H1 (cell line): ENCODE data around the gene NCOA5. TPM values are rescaled to one million over a fixed set of nuclear protein-coding genes. Genes with fewer than 3 reads are reported as not detected.

ENCODE experiments used
- CEBPB ChIP-seq: IDR thresholded peaks from 2 replicates; pipeline ENCODE4 v1.6.1; 2012; ENCODE audit warnings: low read depth, low read length
- EZH2 ChIP-seq: fragments of 200-600 bp; sonication (generic); IDR thresholded peaks from 2 replicates; pipeline ENCODE4 v1.7.1; 2012; ENCODE audit warnings: low read depth, mild to moderate bottlenecking, moderate library complexity, low read length, inconsistent platforms; ENCODE audit not compliant: severe bottlenecking
- KDM4A ChIP-seq: IDR thresholded peaks from one replicate; pipeline ENCODE4 v1.7.1; 2012; ENCODE audit warnings: low read depth, mild to moderate bottlenecking, moderate library complexity, low read length, inconsistent platforms; ENCODE audit not compliant: severe bottlenecking
- POLR2A ChIP-seq, 2 experiments: IDR thresholded peaks; 1 replicate in 1 of 2; 2 replicates in 1 of 2; pipeline ENCODE4 v1.6.1; 2011; ENCODE audit warnings: low read depth in 2 of 2, low read length in 2 of 2, mild to moderate bottlenecking in 2 of 2; ENCODE audit errors: control extremely low read depth in 1 of 2
- RAD21 ChIP-seq, 2 experiments: IDR thresholded peaks in 1 of 2; conservative IDR thresholded peaks in 1 of 2; 2 replicates each; pipeline ENCODE4 v1.6.1; 2011; ENCODE audit warnings: low read depth in 2 of 2, low read length in 2 of 2, improper control_type of control experiment in 1 of 2, inconsistent platforms in 1 of 2, mild to moderate bottlenecking in 1 of 2, moderate library complexity in 1 of 2
- SRF ChIP-seq: IDR thresholded peaks from 2 replicates; pipeline ENCODE4 v1.6.1; 2011; ENCODE audit warnings: mild to moderate bottlenecking, low read depth, low read length, moderate library complexity
- ZNF274 ChIP-seq: IDR thresholded peaks from 2 replicates; pipeline ENCODE4 v1.7.0; 2012; ENCODE audit warnings: low read length, borderline replicate concordance; ENCODE audit errors: extremely low read depth
- polyA plus RNA-seq, 7 experiments: library from polyadenylated mRNA; depleted of rRNA in 3 of 7; stranded (reverse) in 5 of 7; unstranded in 2 of 7; fragments of >200 nt in 5 of 7; fragments of 200-250 nt in 2 of 7; gene quantifications; 1 replicate in 5 of 7; 2 replicates in 1 of 7; 4 replicates in 1 of 7; pipeline versions ENCODE4 v1.2.1 to v1.2.3, GENCODE V29; 2011 to 2013; ENCODE audit warnings: missing spikeins in 2 of 7, mixed read lengths in 2 of 7
- total RNA-seq: library from RNA; stranded (reverse); fragmentation: NEBNext Ultra II Directional; extraction: Animal tissue kit (Norgen Biotek cat#: 25700); gene quantifications from 2 replicates; pipeline ENCODE4 v1.2.1, GENCODE V29; 2021
- TF ChIP-seq, protein P1 (sequence below): IDR thresholded peaks from 2 replicates; pipeline ENCODE4 v1.6.1; 2012; ENCODE audit warnings: low read length, inconsistent platforms
- TF ChIP-seq, protein P2 (sequence below): IDR thresholded peaks from 2 replicates; pipeline ENCODE4 v1.6.1; 2011; ENCODE audit warnings: low read depth, mild to moderate bottlenecking, low read length; ENCODE audit not compliant: insufficient read depth

Gene NCOA5
- total and polyA plus RNA-seq, 2 of the 8 experiments (the other 6 are each of a cell fraction or from before 2014, with no cell fraction given) = 20.4 to 29.0 TPM

DNA sequence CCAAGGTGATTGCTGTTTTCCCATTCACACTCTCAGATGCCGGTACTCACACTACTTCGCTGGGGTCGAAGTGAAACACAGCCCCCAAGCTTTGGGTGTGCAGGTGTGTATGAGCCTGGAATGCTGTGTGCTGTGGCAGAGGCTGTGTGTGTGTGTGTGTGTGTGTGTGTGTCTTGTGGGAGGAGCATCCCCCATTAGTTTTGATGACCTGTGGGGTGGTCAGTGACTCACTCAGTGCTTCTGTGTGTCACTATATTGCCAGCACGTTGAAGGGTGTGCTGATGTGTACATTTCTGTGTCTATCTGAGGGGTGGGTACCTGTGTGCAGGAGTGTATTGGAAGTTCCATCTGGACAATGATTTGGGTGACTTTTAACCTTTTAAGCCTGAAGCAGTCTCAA lies 65.8 kb downstream of the NCOA5 start (continued):
- TF ChIP-seq, protein P1, sequence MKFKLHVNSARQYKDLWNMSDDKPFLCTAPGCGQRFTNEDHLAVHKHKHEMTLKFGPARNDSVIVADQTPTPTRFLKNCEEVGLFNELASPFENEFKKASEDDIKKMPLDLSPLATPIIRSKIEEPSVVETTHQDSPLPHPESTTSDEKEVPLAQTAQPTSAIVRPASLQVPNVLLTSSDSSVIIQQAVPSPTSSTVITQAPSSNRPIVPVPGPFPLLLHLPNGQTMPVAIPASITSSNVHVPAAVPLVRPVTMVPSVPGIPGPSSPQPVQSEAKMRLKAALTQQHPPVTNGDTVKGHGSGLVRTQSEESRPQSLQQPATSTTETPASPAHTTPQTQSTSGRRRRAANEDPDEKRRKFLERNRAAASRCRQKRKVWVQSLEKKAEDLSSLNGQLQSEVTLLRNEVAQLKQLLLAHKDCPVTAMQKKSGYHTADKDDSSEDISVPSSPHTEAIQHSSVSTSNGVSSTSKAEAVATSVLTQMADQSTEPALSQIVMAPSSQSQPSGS = no peak
- TF ChIP-seq ZNF274 = no peak
- TF ChIP-seq KDM4A = no peak
- TF ChIP-seq POLR2A (IDR thresholded peaks at IDR 0.05; ENCODE audit: control extremely low read depth in 1 of 2, low read depth in 2 of 2, low read length in 2 of 2) = no peak
- TF ChIP-seq, protein P2, sequence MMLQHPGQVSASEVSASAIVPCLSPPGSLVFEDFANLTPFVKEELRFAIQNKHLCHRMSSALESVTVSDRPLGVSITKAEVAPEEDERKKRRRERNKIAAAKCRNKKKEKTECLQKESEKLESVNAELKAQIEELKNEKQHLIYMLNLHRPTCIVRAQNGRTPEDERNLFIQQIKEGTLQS = no peak
- TF ChIP-seq CEBPB = no peak
- no peak for TF ChIP-seq SRF
- no peak for TF ChIP-seq EZH2
- TF ChIP-seq RAD21 (IDR thresholded peaks at IDR 0.05 in 1 of 2, conservative IDR thresholded peaks at IDR 0.05 in 1 of 2; ENCODE audit: low read depth in 2 of 2, low read length in 2 of 2) = no peak
- TF ChIP-seq, all 59 proteins: peak for 0
